Activated CD8-positive, alpha-beta T cell treated with anti-CD3 and anti-CD28 coated beads for 36 hours (primary cell): Measurements from ENCODE around the gene PI4KA. TPM values are rescaled to one million over a fixed set of nuclear protein-coding genes. Genes with fewer than 3 reads are reported as not detected.

Experiments used
- ATAC-seq: fragments of 200-7000 bp; cut with Tn5 transposase; one replicate; pipeline ENCODE4 v1.10.0; 2021; ENCODE audit warnings: mild to moderate bottlenecking, moderate library complexity
- CTCF ChIA-PET: fragments of 350-600 bp; sonication (Branson Sonifier 250); formaldehyde crosslinking; loops from one replicate; lab custom pipeline; 2021; ENCODE audit warnings: antibody characterized with exemption; lab: Charles Lee
- POLR2A ChIA-PET: fragments of 350-600 bp; sonication (Branson Sonifier 250); formaldehyde crosslinking; loops from one replicate; lab custom pipeline; 2021; ENCODE audit warnings: antibody characterized with exemption; lab: Charles Lee
- DNase-seq: peaks from one replicate; pipeline ENCODE4 v3.0.0-alpha.2; 2020
- H3K27ac Mint-ChIP-seq: one replicate; pipeline ENCODE4 v1.8.0; 2021; ENCODE audit warnings: mild to moderate bottlenecking, mixed read lengths
- H3K27me3 Mint-ChIP-seq: one replicate; pipeline ENCODE4 v1.8.0; 2021; ENCODE audit warnings: mixed read lengths
- H3K36me3 Mint-ChIP-seq: one replicate; pipeline ENCODE4 v1.8.0; 2021; ENCODE audit warnings: low read depth, mixed read lengths
- H3K4me1 Mint-ChIP-seq: one replicate; pipeline ENCODE4 v1.8.0; 2021; ENCODE audit warnings: low read depth, mixed read lengths
- H3K4me3 Mint-ChIP-seq: one replicate; pipeline ENCODE4 v1.8.0; 2021; ENCODE audit warnings: mild to moderate bottlenecking, moderate library complexity, mixed read lengths
- H3K9me3 Mint-ChIP-seq: one replicate; pipeline ENCODE4 v1.8.0; 2021; ENCODE audit warnings: mixed read lengths
- CTCF ChIP-seq: fragments of 200-600 bp; IDR thresholded peaks from one replicate; pipeline ENCODE4 v1.8.0; 2022; ENCODE audit warnings: antibody characterized with exemption, mild to moderate bottlenecking
- intact Hi-C: fragments of 100-400 bp; cut with micrococcal nuclease; formaldehyde crosslinking; loops from one replicate; pipeline ENCODE4 v1.10.0; 2022
- total RNA-seq, 2 experiments: library from RNA; stranded (reverse); gene quantifications; one replicate each; pipeline ENCODE4 v1.2.3, GENCODE V29; 2021

The PI4KA gene
- total RNA-seq, 2 experiments from 2014 or later = 63.9 to 64.1 TPM

DNA sequence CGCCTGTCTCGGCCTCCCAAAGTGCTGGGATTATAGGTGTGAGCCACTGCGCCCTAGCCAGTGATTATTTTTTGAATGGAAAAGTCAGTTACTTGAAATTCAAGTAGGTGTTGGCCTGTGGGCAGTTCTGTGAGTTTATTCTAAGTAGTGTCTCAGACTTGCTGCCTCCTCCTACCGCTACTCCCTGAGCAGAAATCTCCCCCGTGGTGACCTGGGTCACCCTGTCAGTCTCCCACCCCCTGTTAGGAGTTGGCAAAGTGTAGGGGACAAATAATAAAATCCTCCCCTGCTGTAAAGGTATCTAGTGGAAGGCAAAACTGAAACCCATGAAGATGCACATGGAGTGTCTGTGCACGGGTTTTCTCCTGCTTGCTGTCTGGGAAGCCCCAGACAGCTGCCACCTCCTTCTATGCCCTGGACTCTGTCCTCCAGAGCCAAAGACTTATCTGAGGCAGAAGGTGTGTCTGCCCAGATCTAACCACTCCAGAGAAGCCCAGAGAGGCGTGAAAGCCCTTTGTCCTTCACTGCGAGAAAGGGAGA, 26.5 kb upstream of the PI4KA start:
- intact Hi-C loops = no loop called here
- H3K27ac Mint-ChIP-seq = no peak overlapping the region
- ChIA-PET CTCF (interaction anchor here (1.0 to 2.0 kb wide), 9 partner anchors 18 to 178 kb away, joined by 3 to 6 read pairs (median 4); partner anchors contain the start of gene LZTR1), POLR2A (no interaction called here)
- no peak for TF ChIP-seq CTCF
- DNase-seq (no peak), ATAC-seq (peak; percentile 20)
- H3K4me1 Mint-ChIP-seq = no peaks in the 10 kb centered on the region
- peaks cover 9% of the 10 kb centered on the region for H3K36me3 Mint-ChIP-seq
- no peaks in the 10 kb centered on the region for H3K27me3 Mint-ChIP-seq
- no peak overlapping the region for H3K4me3 Mint-ChIP-seq
- H3K9me3 Mint-ChIP-seq = no peaks in the 10 kb centered on the region

- Mint-ChIP-seq H3K4me1 (no peaks in the 10 kb centered on the region), H3K27me3 (no peaks in the 10 kb centered on the region), H3K27ac (no peak overlapping the region), H3K4me3 (no peak overlapping the region), H3K36me3 (peaks cover 9% of the 10 kb centered on the region), H3K9me3 (no peaks in the 10 kb centered on the region)
- intact Hi-C loops = no loop called here
- ATAC-seq (no peak), DNase-seq (no peak)
- CTCF ChIA-PET = no interaction called here
- POLR2A ChIA-PET = no interaction called here
- no peak for TF ChIP-seq CTCF
Observed at GRCh38 chr22:20884454-20884853, 25.8 kb upstream of the PI4KA start.

DNA sequence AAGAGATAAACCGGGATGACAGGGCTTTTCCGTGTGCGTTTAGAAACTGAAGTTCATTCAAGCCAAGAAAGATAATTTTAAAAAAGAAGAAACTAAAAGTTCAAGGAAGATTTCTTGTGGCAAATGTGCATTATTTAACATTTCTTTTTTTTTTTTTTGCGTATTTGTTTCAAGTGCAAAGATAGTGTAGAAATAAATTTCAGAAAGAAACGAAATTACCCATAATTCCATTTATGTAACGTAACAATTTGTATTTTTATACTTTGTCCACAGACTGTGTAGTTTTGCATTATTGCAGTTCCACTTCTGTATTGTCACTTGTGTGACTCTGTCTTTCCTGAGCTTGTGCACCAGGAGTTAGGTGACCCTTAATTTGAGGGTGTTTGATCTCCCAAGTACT, 24.2 kb upstream of the PI4KA start:
- intact Hi-C loops = no loop called here
- Mint-ChIP-seq H3K27me3 (no peaks in the 10 kb centered on the region), H3K9me3 (no peaks in the 10 kb centered on the region), H3K4me1 (no peaks in the 10 kb centered on the region), H3K36me3 (peaks cover 9% of the 10 kb centered on the region), H3K4me3 (no peak overlapping the region), H3K27ac (no peak overlapping the region)
- ChIA-PET POLR2A (no interaction called here), CTCF (no interaction called here)
- no peak for ATAC-seq
- no peak for TF ChIP-seq CTCF
- DNase-seq = no peak

GRCh38 chr22:20881869-20882815, 23.5 kb upstream of the PI4KA start:
- ChIA-PET CTCF (no interaction called here), POLR2A (no interaction called here)
- ATAC-seq (no peak), DNase-seq (no peak)
- no peaks in the 10 kb centered on the region for H3K9me3 Mint-ChIP-seq
- intact Hi-C loops = no loop called here
- peaks cover 5% of the 10 kb centered on the region for H3K36me3 Mint-ChIP-seq
- no peaks in the 10 kb centered on the region for H3K4me1 Mint-ChIP-seq
- TF ChIP-seq CTCF = no peak
- no peak overlapping the region for H3K4me3 Mint-ChIP-seq
- H3K27ac Mint-ChIP-seq = no peak overlapping the region
- no peaks in the 10 kb centered on the region for H3K27me3 Mint-ChIP-seq

DNA sequence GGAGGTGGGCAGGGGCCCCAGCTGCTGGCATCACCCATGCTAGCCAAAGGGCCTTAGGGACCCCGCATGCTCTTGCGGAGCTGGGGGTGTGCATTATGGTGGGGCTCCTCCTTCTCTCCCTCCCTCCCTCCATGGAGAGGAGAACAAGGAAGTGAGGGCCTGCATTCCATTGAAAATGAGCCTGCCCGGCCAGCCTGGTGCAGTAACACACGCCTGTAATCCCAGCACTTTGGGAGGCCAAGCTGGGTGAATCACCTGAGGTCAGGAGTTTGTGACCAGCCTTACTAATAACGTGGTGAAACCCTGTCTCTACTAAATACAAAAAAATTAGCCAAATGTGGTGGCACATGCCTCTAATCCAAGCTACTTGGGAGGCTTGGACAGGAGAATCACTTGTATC, 22.6 kb upstream of the PI4KA start:
- H3K4me3 Mint-ChIP-seq = no peak overlapping the region
- TF ChIP-seq CTCF = no peak
- ChIA-PET POLR2A (no interaction called here), CTCF (no interaction called here)
- no peaks in the 10 kb centered on the region for H3K4me1 Mint-ChIP-seq
- H3K27me3 Mint-ChIP-seq = no peaks in the 10 kb centered on the region
- intact Hi-C loops = no loop called here
- peaks cover 5% of the 10 kb centered on the region for H3K36me3 Mint-ChIP-seq
- H3K9me3 Mint-ChIP-seq = no peaks in the 10 kb centered on the region
- DNase-seq (no peak), ATAC-seq (no peak)
- no peak overlapping the region for H3K27ac Mint-ChIP-seq
